H9 (cell line): ENCODE results near the gene RASL12. TPM values are rescaled to one million over a fixed set of nuclear protein-coding genes. Genes with fewer than 3 reads are reported as not detected.

ENCODE experiments used
- DNase-seq: peaks from one replicate; pipeline ENCODE4 v3.0.0-alpha.2; 2017
- H2AFZ ChIP-seq: one replicate; pipeline ENCODE4 v1.6.1; 2013; ENCODE audit warnings: mild to moderate bottlenecking, low read length, control low read depth, moderate library complexity
- H2AK5ac ChIP-seq: 2 replicates; pipeline ENCODE4 v1.6.1; 2013; ENCODE audit warnings: low read length, control low read depth, mixed read lengths; ENCODE audit not compliant: insufficient read length
- H2BK120ac ChIP-seq: one replicate; pipeline ENCODE4 v1.6.1; 2013; ENCODE audit warnings: low read depth, mild to moderate bottlenecking, low read length, control low read depth, inconsistent platforms; ENCODE audit not compliant: poor library complexity, severe bottlenecking
- H2BK12ac ChIP-seq: 2 replicates; pipeline ENCODE4 v1.6.1; 2013; ENCODE audit warnings: low read length, control low read depth, mixed read lengths, low read depth; ENCODE audit not compliant: insufficient read length
- H2BK15ac ChIP-seq: 2 replicates; pipeline ENCODE4 v1.6.1; 2013; ENCODE audit warnings: low read depth, low read length, control low read depth
- H2BK20ac ChIP-seq: one replicate; pipeline ENCODE4 v1.6.1; 2013; ENCODE audit warnings: low read depth, mild to moderate bottlenecking, low read length, control low read depth, inconsistent platforms; ENCODE audit not compliant: poor library complexity, severe bottlenecking
- H2BK5ac ChIP-seq: 2 replicates; pipeline ENCODE4 v1.6.1; 2013; ENCODE audit warnings: low read length, control low read depth, mixed read lengths; ENCODE audit not compliant: insufficient read length
- H3K14ac ChIP-seq: 2 replicates; pipeline ENCODE4 v1.6.1; 2013; ENCODE audit warnings: low read length, control low read depth; ENCODE audit not compliant: insufficient read depth
- H3K18ac ChIP-seq: 2 replicates; pipeline ENCODE4 v1.6.1; 2013; ENCODE audit warnings: low read depth, mild to moderate bottlenecking, mixed read lengths, low read length, control low read depth; ENCODE audit not compliant: insufficient read length
- H3K23ac ChIP-seq: 2 replicates; pipeline ENCODE4 v1.6.1; 2013; ENCODE audit warnings: low read length, control low read depth, mixed read lengths, low read depth; ENCODE audit not compliant: insufficient read length
- H3K23me2 ChIP-seq: 2 replicates; pipeline ENCODE4 v1.6.1; 2013; ENCODE audit warnings: low read depth, mild to moderate bottlenecking, mixed read lengths, low read length, control low read depth; ENCODE audit not compliant: insufficient read length, poor library complexity, severe bottlenecking
- H3K27ac ChIP-seq: 2 replicates; pipeline ENCODE4 v1.5.1; 2013; ENCODE audit warnings: low read length, control low read depth, mixed read lengths, low read depth; ENCODE audit not compliant: insufficient read length
- H3K27me3 ChIP-seq: 2 replicates; pipeline ENCODE4 v1.6.1; 2013; ENCODE audit warnings: low read length, control low read depth, inconsistent platforms; ENCODE audit not compliant: insufficient read depth
- H3K4ac ChIP-seq: 2 replicates; pipeline ENCODE4 v1.6.1; 2013; ENCODE audit warnings: low read depth, mild to moderate bottlenecking, control low read depth, inconsistent platforms, low read length, moderate library complexity
- H3K4me1 ChIP-seq: 2 replicates; pipeline ENCODE4 v1.6.1; 2013; ENCODE audit warnings: low read length, control low read depth, inconsistent platforms; ENCODE audit not compliant: insufficient read depth
- H3K4me2 ChIP-seq: 2 replicates; pipeline ENCODE4 v1.6.1; 2013; ENCODE audit warnings: low read length, control low read depth, mixed read lengths; ENCODE audit not compliant: insufficient read length, insufficient read depth
- H3K56ac ChIP-seq: 2 replicates; pipeline ENCODE4 v1.6.1; 2013; ENCODE audit warnings: low read depth, mild to moderate bottlenecking, mixed read lengths, low read length, control low read depth; ENCODE audit not compliant: insufficient read length
- H3K79me1 ChIP-seq: 2 replicates; pipeline ENCODE4 v1.6.1; 2013; ENCODE audit warnings: low read depth, mild to moderate bottlenecking, moderate library complexity, low read length, control low read depth, inconsistent platforms; ENCODE audit not compliant: insufficient read depth, poor library complexity, severe bottlenecking
- H3K79me2 ChIP-seq: 2 replicates; pipeline ENCODE4 v1.6.1; 2013; ENCODE audit warnings: low read length, control low read depth, inconsistent platforms; ENCODE audit not compliant: insufficient read depth
- H3K9ac ChIP-seq: 2 replicates; pipeline ENCODE4 v1.6.1; 2013; ENCODE audit warnings: low read length, control low read depth, mixed read lengths; ENCODE audit not compliant: insufficient read length; ENCODE audit errors: extremely low read depth
- H3K9me3 ChIP-seq: one replicate; pipeline ENCODE4 v1.6.1; 2013; ENCODE audit warnings: low read depth, low read length, inconsistent platforms; ENCODE audit not compliant: control insufficient read depth
- H3T11ph ChIP-seq: one replicate; pipeline ENCODE4 v1.6.1; 2013; ENCODE audit warnings: mild to moderate bottlenecking, low read length, control low read depth, inconsistent platforms
- H4K20me1 ChIP-seq: one replicate; pipeline ENCODE4 v1.6.1; 2013; ENCODE audit not compliant: control insufficient read depth, insufficient read length, insufficient read depth
- H4K5ac ChIP-seq: 2 replicates; pipeline ENCODE4 v1.6.1; 2013; ENCODE audit warnings: low read depth, mild to moderate bottlenecking, mixed read lengths, low read length, control low read depth; ENCODE audit not compliant: insufficient read length
- H4K8ac ChIP-seq: replicated peaks from 2 replicates; pipeline ENCODE4 v1.6.1; 2013; ENCODE audit warnings: low read length, control low read depth, mixed read lengths, low read depth; ENCODE audit not compliant: insufficient read length
- H4K91ac ChIP-seq: 2 replicates; pipeline ENCODE4 v1.6.1; 2013; ENCODE audit warnings: low read depth, mild to moderate bottlenecking, moderate library complexity, mixed read lengths, low read length, control low read depth; ENCODE audit not compliant: insufficient read length
- H3K27ac Mint-ChIP-seq, 3 experiments: 2 replicates in 2 of 3; 3 replicates in 1 of 3; pipeline ENCODE4 v1.8.0; 2020 to 2021; ENCODE audit warnings: mixed read lengths in 3 of 3, mild to moderate bottlenecking in 1 of 3, moderate library complexity in 1 of 3
- H3K27me3 Mint-ChIP-seq: 2 replicates; pipeline ENCODE4 v1.8.0; 2021; ENCODE audit warnings: low read depth, mild to moderate bottlenecking, moderate library complexity, mixed read lengths
- H3K36me3 Mint-ChIP-seq, 3 experiments: 2 replicates in 2 of 3; 3 replicates in 1 of 3; pipeline ENCODE4 v1.8.0; 2020 to 2021; ENCODE audit warnings: low read depth in 3 of 3, mixed read lengths in 3 of 3; ENCODE audit not compliant: insufficient read depth in 1 of 3
- H3K4me1 Mint-ChIP-seq, 2 experiments: 2 replicates each; pipeline ENCODE4 v1.8.0; 2020; ENCODE audit warnings: mixed read lengths in 2 of 2
- H3K4me3 Mint-ChIP-seq, 2 experiments: 2 replicates in 1 of 2; 3 replicates in 1 of 2; pipeline ENCODE4 v1.8.0; 2020 to 2021; ENCODE audit warnings: mild to moderate bottlenecking in 2 of 2, mixed read lengths in 2 of 2, moderate library complexity in 1 of 2
- H3K9me3 Mint-ChIP-seq, 2 experiments: 2 replicates in 1 of 2; 3 replicates in 1 of 2; pipeline ENCODE4 v1.8.0; 2020; ENCODE audit warnings: mild to moderate bottlenecking in 2 of 2, mixed read lengths in 2 of 2, moderate library complexity in 1 of 2
- WGBS: extraction: QIAGEN DNeasy Blood & Tissue Kit; methylation state at CpG from one replicate; pipeline ENCODE4 v1.1.7; 2013; ENCODE audit warnings: missing lambda C conversion rate, low lambda C conversion rate, mixed read lengths; ENCODE audit not compliant: insufficient read length; ENCODE audit errors: extremely low coverage; 5-methylcytosine and 5-hydroxymethylcytosine counted together
- total RNA-seq: library from RNA; stranded (reverse); gene quantifications from 2 replicates; pipeline ENCODE4 v1.2.1, GENCODE V29; 2021
- TF ChIP-seq, protein P1 (sequence below): fragments of 200-600 bp; sonication (generic); conservative IDR thresholded peaks from 3 replicates; pipeline ENCODE4 v1.8.0; 2021; ENCODE audit warnings: antibody characterized with exemption, mild to moderate bottlenecking

RASL12 gene
- total RNA-seq, 1 experiment from 2014 or later, result 7.5 TPM

DNA sequence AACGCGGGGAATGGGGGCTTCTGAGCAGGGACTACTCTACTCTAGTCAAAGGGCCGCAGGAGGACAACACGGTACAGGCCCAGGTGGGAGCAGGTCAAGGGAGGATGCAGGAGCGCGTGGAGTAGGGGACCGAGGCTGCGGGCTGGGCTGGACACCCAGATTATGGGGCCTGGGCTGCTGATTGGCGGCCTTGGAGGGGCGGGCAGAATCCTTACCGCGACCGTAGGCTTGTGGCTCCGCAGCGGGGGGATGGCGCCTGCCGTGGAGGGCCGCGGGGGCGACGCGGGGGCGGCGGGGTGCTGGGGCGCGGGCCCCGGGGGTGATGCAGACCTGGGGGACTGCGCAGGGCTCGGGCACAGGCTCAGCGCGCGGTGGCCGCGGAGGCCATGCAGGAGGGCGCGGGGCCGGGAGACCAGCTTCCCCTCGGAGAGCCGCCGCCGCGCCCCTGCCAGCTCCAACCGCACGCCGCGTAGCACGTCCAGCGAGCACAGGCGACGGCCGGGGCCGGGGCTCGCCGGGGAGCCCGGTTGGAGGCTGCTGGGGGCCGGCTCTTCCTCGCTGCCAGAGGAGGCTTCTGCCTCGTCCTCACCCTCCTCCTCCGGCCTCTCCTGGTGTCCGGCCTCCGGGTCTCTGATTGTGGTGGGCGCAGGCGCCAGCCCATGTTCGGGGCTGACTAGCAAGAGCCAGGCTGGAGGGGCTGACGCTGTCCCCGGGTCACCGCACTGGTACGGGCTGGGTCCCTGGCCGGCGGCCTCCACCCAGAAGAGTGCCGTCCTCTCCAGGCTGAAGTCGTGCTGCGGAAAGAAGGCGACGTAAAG, 34.3 kb upstream of the RASL12 start:
- no peaks in the 10 kb centered on the region for H3K9me3 Mint-ChIP-seq
- H2AFZ ChIP-seq, result no peak overlapping the region
- no peaks in the 10 kb centered on the region for H4K20me1 ChIP-seq
- no peaks in the 10 kb centered on the region for H3K79me2 ChIP-seq
- H3T11ph ChIP-seq, result no peak overlapping the region
- peak overlapping the region; percentile 16 to 91 (median 34); a peak in 4 of 7 replicates for H3K27ac Mint-ChIP-seq
- peaks cover 4% of the 10 kb centered on the region in 2 experiments; a peak in 3 of 4 replicates for H3K4me1 Mint-ChIP-seq
- WGBS, result no CpG with 5 or more reads among the region's 75 CpGs
- no peak overlapping the region for H4K5ac ChIP-seq
- no peak overlapping the region for H2BK15ac ChIP-seq
- no peak overlapping the region for H3K4me2 ChIP-seq
- no peaks in the 10 kb centered on the region for H3K4me1 ChIP-seq
- peak; percentile 72 for DNase-seq
- H3K9ac ChIP-seq, result no peak overlapping the region
- H3K4ac ChIP-seq, result no peak overlapping the region
- H3K79me1 ChIP-seq, result no peaks in the 10 kb centered on the region
- H3K56ac ChIP-seq, result no peak overlapping the region
- no peak overlapping the region for H4K91ac ChIP-seq
- no peak overlapping the region for H2BK12ac ChIP-seq
- no peak overlapping the region for H2AK5ac ChIP-seq
- peak overlapping the region; percentile 38; the same call in 1 of the 2 replicates for H3K14ac ChIP-seq
- no peak overlapping the region for H2BK20ac ChIP-seq
- H3K27me3 ChIP-seq, result no peaks in the 10 kb centered on the region
- no peak overlapping the region for H4K8ac ChIP-seq
- H3K4me3 Mint-ChIP-seq, result peak overlapping the region in 1 of 2 experiments; percentile 81; a peak in 4 of 5 replicates
- peaks cover 6 to 20% (median 8%) of the 10 kb centered on the region in 3 experiments; a peak in 6 of 7 replicates for H3K36me3 Mint-ChIP-seq
- TF ChIP-seq, protein P1, sequence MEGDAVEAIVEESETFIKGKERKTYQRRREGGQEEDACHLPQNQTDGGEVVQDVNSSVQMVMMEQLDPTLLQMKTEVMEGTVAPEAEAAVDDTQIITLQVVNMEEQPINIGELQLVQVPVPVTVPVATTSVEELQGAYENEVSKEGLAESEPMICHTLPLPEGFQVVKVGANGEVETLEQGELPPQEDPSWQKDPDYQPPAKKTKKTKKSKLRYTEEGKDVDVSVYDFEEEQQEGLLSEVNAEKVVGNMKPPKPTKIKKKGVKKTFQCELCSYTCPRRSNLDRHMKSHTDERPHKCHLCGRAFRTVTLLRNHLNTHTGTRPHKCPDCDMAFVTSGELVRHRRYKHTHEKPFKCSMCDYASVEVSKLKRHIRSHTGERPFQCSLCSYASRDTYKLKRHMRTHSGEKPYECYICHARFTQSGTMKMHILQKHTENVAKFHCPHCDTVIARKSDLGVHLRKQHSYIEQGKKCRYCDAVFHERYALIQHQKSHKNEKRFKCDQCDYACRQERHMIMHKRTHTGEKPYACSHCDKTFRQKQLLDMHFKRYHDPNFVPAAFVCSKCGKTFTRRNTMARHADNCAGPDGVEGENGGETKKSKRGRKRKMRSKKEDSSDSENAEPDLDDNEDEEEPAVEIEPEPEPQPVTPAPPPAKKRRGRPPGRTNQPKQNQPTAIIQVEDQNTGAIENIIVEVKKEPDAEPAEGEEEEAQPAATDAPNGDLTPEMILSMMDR, result no peak; the same call in 2 of the 3 replicates
- no peaks in the 10 kb centered on the region for H3K9me3 ChIP-seq
- no peaks in the 10 kb centered on the region for H3K27me3 Mint-ChIP-seq
- H3K27ac ChIP-seq, result no peak overlapping the region
- H2BK5ac ChIP-seq, result no peak overlapping the region
- H3K23ac ChIP-seq, result no peak overlapping the region
- no peak overlapping the region for H2BK120ac ChIP-seq
- H3K23me2 ChIP-seq, result peaks cover 3% of the 10 kb centered on the region
- H3K18ac ChIP-seq, result no peak overlapping the region
